Epithelial cell of proximal tubule (primary cell): ENCODE results near the gene CTSH. TPM values are rescaled to one million over a fixed set of nuclear protein-coding genes. Genes with fewer than 3 reads are reported as not detected.

ENCODE experiments used
- DNase-seq: peaks from one replicate; pipeline ENCODE4 v3.0.0-alpha.2; 2011; ENCODE audit warnings: low read depth
- H3K4me3 ChIP-seq: 2 replicates; pipeline ENCODE4 v1.5.1; 2011; ENCODE audit warnings: low read depth, mild to moderate bottlenecking, low read length
- CTCF ChIP-seq: conservative IDR thresholded peaks from 2 replicates; pipeline ENCODE4 v1.5.1; 2012; ENCODE audit warnings: low read depth, mild to moderate bottlenecking, low read length
- total RNA-seq: library from RNA; depleted of rRNA; stranded (reverse); fragments of >200 nt; gene quantifications from 2 replicates; pipeline ENCODE4 v1.2.3, GENCODE V29; 2015

CTSH gene
- total RNA-seq, 1 donor from 2014 or later: 68.0 TPM

- TF ChIP-seq CTCF: no peak
- H3K4me3 ChIP-seq: no peak overlapping the region
- no peak for DNase-seq
Measured at GRCh38 chr15:78983146-78983918, 38.5 kb upstream of the CTSH start.

- H3K4me3 ChIP-seq: no peak overlapping the region
- no peak for TF ChIP-seq CTCF
- DNase-seq: no peak
Measured at GRCh38 chr15:78982736-78983135, 37.9 kb upstream of the CTSH start.

- no peak for DNase-seq
- no peak for TF ChIP-seq CTCF
Measured at GRCh38 chr15:78981532-78982313, 36.9 kb upstream of the CTSH start.

DNA sequence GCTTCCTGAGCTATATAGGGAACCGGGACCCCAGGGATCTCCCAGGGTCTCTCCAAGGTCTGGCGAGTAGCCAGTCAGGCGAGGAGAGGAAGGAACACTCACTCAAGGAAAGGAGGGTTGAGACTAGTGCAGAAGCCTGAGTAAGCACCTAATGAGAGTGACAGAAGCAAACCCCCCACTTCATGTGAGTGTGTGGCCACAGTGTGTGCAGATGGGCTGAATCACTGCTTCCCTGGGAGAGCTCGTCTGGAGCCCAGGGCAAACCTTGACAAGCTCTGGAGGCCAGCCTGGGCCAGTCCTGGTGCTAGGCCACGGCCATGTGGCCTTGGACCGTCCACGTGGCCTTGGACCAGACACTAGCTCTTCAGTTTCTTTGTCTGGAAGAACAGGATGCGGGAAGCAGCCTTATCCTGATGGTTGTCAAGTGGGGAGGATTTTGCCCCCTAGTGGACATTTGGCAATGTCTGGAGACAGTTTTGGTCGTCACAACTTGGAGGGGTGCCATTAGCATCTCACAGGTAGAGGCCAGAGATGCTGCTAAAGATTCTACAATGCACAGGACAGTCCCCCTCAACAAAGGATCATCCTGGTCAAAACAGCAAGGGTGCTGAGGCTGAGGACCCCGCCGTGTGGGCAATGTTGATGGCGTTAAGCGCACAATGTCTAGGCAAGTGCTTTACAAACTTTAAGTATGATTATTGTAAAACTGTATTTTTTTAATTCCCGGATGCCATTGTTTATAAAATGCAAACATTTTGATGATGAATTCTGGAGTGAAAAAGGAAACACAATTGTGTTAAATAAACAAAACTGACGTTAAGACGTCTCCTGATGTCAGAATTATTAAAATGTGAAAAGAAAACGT lies 34.8 kb upstream of the CTSH start:
- TF ChIP-seq CTCF: peak; percentile 87
- peak; percentile 29 for DNase-seq
- H3K4me3 ChIP-seq: no peak overlapping the region

More at GRCh38 chr15:78981532-78982313, 36.9 kb upstream of the CTSH start:
- H3K4me3 ChIP-seq: no peak overlapping the region

DNA sequence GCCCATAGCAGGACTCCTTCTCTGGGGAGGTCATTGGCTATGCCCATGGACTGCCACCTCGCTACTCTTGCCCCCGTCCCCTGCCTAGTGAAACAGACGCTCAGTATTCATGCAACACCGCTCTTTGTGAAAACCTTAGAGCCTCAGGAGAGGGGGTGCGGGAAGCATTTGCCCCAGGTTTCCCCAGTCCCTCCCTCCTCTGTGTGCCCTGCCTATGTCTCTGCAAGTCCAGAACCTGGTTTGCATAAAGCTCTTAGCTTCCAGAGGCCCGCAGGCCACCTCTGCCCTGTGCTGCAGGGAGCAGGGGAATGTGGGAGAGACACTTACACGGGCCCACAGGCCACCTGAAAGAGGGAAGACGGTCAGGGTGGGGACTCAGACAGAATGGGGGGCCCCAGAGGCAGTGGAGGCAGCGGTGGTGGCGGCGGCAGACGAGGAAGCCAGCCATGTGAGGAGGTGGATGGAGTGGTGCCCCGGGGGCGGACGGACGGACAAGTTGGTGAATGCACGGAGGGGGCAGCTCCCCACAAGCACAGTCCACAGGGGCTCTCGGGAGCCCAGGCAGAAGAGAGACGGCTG lies 33.8 kb upstream of the CTSH start:
- no peak for TF ChIP-seq CTCF
- H3K4me3 ChIP-seq: no peak overlapping the region
- DNase-seq: no peak

DNA sequence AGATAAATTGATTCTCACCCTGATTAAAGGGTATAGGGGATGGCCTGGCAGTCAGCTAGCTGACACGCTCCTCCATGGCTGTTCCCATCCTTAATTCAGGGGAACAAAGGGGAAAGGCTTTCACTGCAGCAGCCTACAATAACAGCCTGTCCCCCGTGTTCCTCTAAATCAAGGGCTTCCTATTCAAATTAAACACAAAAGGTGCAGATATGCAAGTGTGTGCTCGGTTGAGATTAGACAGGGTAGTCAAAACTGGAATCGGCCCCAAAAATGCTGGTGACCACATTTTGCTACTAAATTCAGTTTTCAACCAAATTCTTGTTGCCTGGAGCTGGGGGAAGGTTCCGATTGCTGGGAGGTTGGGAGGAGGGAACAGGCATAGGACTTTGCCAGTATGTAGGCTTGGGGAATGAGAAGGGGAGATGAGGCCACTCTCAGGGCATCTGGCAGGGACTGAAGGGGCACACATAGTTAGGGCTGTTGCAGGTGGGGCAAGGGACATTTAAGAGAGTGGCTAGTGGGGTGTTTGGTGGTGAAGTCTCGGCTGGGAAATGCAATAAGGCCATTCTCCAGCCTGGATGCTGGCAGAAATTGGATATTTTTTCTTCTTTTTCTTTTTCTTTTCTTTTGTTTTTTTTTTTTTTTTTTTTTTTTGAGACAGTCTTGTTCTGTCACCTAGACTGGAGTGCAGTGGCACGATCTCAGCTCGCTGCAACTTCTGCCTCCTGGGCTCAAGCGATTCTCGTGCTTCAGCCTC lies 32.9 kb upstream of the CTSH start:
- no peak for DNase-seq
- no peak for TF ChIP-seq CTCF
- H3K4me3 ChIP-seq: no peak overlapping the region
